Retinal pigment epithelial cell (primary cell): ENCODE data around the gene ZNF212.
"Not testable (repeated sequence)": the region's sequence is repeated elsewhere in the genome, so short reads cannot be mapped to it uniquely, and the experiment has no call there.

Experiments used
- DNase-seq: peaks from one replicate; pipeline ENCODE4 v3.0.0-alpha.2; 2010; ENCODE audit warnings: low read depth
- H3K4me3 ChIP-seq: 2 replicates; pipeline ENCODE4 v1.5.1; 2011; ENCODE audit warnings: mild to moderate bottlenecking, low read length, control low read depth, moderate library complexity
- CTCF ChIP-seq: conservative IDR thresholded peaks from 2 replicates; pipeline ENCODE4 v1.5.1; 2011; ENCODE audit warnings: low read depth, low read length, control low read depth, inconsistent platforms

The ZNF212 gene

GRCh38 chr7:149240637-149241036, 1.2 kb downstream of the ZNF212 start:
- DNase-seq, result no peak
- peak overlapping the region; percentile 96 for H3K4me3 ChIP-seq
- no peak for TF ChIP-seq CTCF

- no peak for TF ChIP-seq CTCF
- DNase-seq, result no peak
- no peak overlapping the region for H3K4me3 ChIP-seq
Measured at GRCh38 chr7:149241696-149242095, 2.2 kb downstream of the ZNF212 start.

- no peak for DNase-seq
- TF ChIP-seq CTCF, result no peak
- no peak overlapping the region for H3K4me3 ChIP-seq
Measured at GRCh38 chr7:149245244-149245643, 5.8 kb downstream of the ZNF212 start.

DNA sequence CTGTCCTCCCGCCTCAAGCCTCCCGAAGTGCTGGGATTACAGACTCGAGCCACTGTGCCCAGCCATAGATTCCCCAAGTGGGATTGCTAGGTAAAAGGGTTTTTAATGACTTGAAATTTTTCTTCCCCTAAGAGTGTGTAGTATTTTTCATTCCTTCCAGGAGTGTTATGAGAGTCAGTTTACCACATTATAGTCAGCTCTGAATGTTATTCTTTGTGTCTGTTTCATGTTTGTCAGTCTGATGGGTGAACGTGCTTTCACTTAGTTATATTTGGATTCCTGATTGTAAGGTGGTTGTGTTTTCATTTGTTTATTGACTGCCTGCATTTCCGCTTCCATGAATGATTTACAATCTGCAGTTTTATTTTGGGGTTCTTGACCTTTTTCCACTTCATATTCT, 6.3 kb downstream of the ZNF212 start:
- no peak for DNase-seq
- TF ChIP-seq CTCF, result no peak
- H3K4me3 ChIP-seq, result no peak overlapping the region

DNA sequence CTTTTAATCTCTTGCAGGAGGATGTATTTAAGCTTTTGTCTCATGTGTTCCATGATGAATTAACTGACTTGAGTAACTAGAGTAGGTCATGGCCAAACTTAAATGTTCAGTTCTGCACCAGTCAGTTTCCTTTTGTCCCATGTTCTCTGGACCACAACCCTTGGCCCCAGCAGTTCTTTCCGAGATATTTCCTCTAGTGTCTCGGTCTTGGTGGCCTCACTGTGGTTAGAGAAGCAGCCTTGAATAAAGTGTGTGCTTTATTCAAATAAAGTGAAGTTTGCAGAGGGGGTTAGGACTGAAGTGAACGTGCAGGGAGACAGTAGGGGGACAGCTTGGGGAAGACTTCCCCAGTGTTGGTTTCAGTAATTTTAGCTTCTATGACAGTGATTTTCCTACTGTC, 9.3 kb downstream of the ZNF212 start:
- DNase-seq, result no peak
- TF ChIP-seq CTCF, result no peak
- no peak overlapping the region for H3K4me3 ChIP-seq

- DNase-seq, H3K4me3 ChIP-seq: not testable (repeated sequence)
Measured at GRCh38 chr7:149250151-149250550, 10.7 kb downstream of the ZNF212 start.

- not testable (repeated sequence) for DNase-seq, H3K4me3 ChIP-seq
Measured at GRCh38 chr7:149251518-149251917, 12.1 kb downstream of the ZNF212 start.

- TF ChIP-seq CTCF, result no peak
- DNase-seq, result no peak
- H3K4me3 ChIP-seq, result no peak overlapping the region
Measured at GRCh38 chr7:149252378-149252777, 12.9 kb downstream of the ZNF212 start.
